Central memory CD4-positive, alpha-beta T cell (primary cell): ENCODE data around the gene LIPC.

ENCODE experiments used
- DNase-seq: peaks from one replicate; pipeline ENCODE4 v3.0.0; 2022

Gene LIPC

GRCh38 chr15:58407236-58407775 is 24.5 kb upstream of the LIPC start:
- DNase-seq = no peak

- no peak for DNase-seq
Observed at GRCh38 chr15:58407778-58408177, 24.0 kb upstream of the LIPC start.

- DNase-seq = no peak
Observed at GRCh38 chr15:58409861-58410260, 21.9 kb upstream of the LIPC start.

GRCh38 chr15:58410353-58410752 is 21.4 kb upstream of the LIPC start:
- peak; percentile 44 for DNase-seq

GRCh38 chr15:58413253-58413652 is 18.5 kb upstream of the LIPC start:
- no peak for DNase-seq

GRCh38 chr15:58415636-58416035 is 16.2 kb upstream of the LIPC start:
- no peak for DNase-seq

- DNase-seq = no peak
Observed at GRCh38 chr15:58416963-58417362, 14.8 kb upstream of the LIPC start.

GRCh38 chr15:58418135-58418534 is 13.7 kb upstream of the LIPC start:
- no peak for DNase-seq

GRCh38 chr15:58419803-58420524 is 11.8 kb upstream of the LIPC start:
- DNase-seq = no peak

- no peak for DNase-seq
Observed at GRCh38 chr15:58420579-58421043, 11.2 kb upstream of the LIPC start.

- no peak for DNase-seq
Observed at GRCh38 chr15:58423205-58423604, 8.6 kb upstream of the LIPC start.

- no peak for DNase-seq
Observed at GRCh38 chr15:58423831-58424608, 7.8 kb upstream of the LIPC start.

GRCh38 chr15:58424722-58425121 is 7.1 kb upstream of the LIPC start:
- DNase-seq = no peak

GRCh38 chr15:58425185-58425584 is 6.6 kb upstream of the LIPC start:
- DNase-seq = no peak

- no peak for DNase-seq
Observed at GRCh38 chr15:58425834-58426233, 6.0 kb upstream of the LIPC start.

- no peak for DNase-seq
Observed at GRCh38 chr15:58426501-58426900, 5.3 kb upstream of the LIPC start.

- DNase-seq = no peak
Observed at GRCh38 chr15:58427987-58428386, 3.8 kb upstream of the LIPC start.

- no peak for DNase-seq
Observed at GRCh38 chr15:58430224-58430787, 1.5 kb upstream of the LIPC start.

- no peak for DNase-seq
Observed at GRCh38 chr15:58432401-58432800, 610 bp downstream of the LIPC start.

GRCh38 chr15:58433597-58434333 is 2.0 kb downstream of the LIPC start:
- no peak for DNase-seq

- DNase-seq = no peak
Observed at GRCh38 chr15:58434334-58434875, 2.6 kb downstream of the LIPC start.

GRCh38 chr15:58436552-58436951 is 4.8 kb downstream of the LIPC start:
- DNase-seq = no peak
